PC-9 (cell line): ENCODE results near the gene CDH13. TPM values are rescaled to one million over a fixed set of nuclear protein-coding genes. Genes with fewer than 3 reads are reported as not detected.

Experiments
- BruUV-seq: library from RNA; stranded (reverse); fragments of 400-500 nt; replicated peaks from 2 replicates; lab custom pipeline; 2021; lab: Mats Ljungman, UMichigan
- CTCF ChIA-PET: fragments of 300-600 bp; sonication (Branson Sonifier 250); formaldehyde crosslinking; loops from one replicate; lab custom pipeline; 2022; ENCODE audit warnings: antibody characterized with exemption; lab: Charles Lee
- POLR2A ChIA-PET: fragments of 300-600 bp; sonication (Branson Sonifier 250); formaldehyde crosslinking; loops from one replicate; lab custom pipeline; 2022; ENCODE audit warnings: antibody characterized with exemption; ENCODE audit not compliant: unreplicated experiment; lab: Charles Lee
- DNase-seq, 2 experiments: peaks; one replicate each; pipeline versions ENCODE4 v3.0.0 to v3.0.0-alpha.2; 2015 to 2022; ENCODE audit warnings: mixed read lengths in 1 of 2
- H2AFZ ChIP-seq: fragments of 200-600 bp; sonication (generic); 2 replicates; pipeline ENCODE4 v1.8.1; 2017; ENCODE audit warnings: antibody characterized with exemption
- H3F3A ChIP-seq: fragments of 200-600 bp; sonication (generic); 2 replicates; pipeline ENCODE4 v1.8.1; 2017; ENCODE audit warnings: antibody characterized with exemption, mild to moderate bottlenecking, low read depth; ENCODE audit not compliant: insufficient read depth
- H3K27ac ChIP-seq: fragments of 200-600 bp; sonication (generic); 2 replicates; pipeline ENCODE4 v1.6.1; 2016; ENCODE audit warnings: mixed run types
- H3K27me3 ChIP-seq: fragments of 200-600 bp; sonication (generic); 2 replicates; pipeline ENCODE4 v1.6.1; 2016; ENCODE audit warnings: low read depth, mixed run types; ENCODE audit not compliant: insufficient read depth
- H3K36me3 ChIP-seq: fragments of 200-600 bp; sonication (generic); 2 replicates; pipeline ENCODE4 v1.6.1; 2016; ENCODE audit warnings: low read depth, mixed run types
- H3K4me1 ChIP-seq: fragments of 200-600 bp; sonication (generic); replicated peaks from 2 replicates; pipeline ENCODE4 v1.6.1; 2016; ENCODE audit warnings: mixed run types; ENCODE audit not compliant: insufficient read depth
- H3K4me2 ChIP-seq: fragments of 200-600 bp; sonication (generic); 2 replicates; pipeline ENCODE4 v1.6.1; 2017; ENCODE audit warnings: mixed run types
- H3K4me3 ChIP-seq: fragments of 200-600 bp; sonication (generic); 2 replicates; pipeline ENCODE4 v1.6.1; 2016; ENCODE audit warnings: mixed run types
- H3K79me2 ChIP-seq: fragments of 200-600 bp; sonication (generic); 2 replicates; pipeline ENCODE4 v1.6.1; 2017; ENCODE audit warnings: low read depth, mixed run types
- H3K9me2 ChIP-seq: fragments of 200-600 bp; sonication (generic); 2 replicates; pipeline ENCODE4 v1.8.1; 2017; ENCODE audit warnings: mild to moderate bottlenecking; ENCODE audit not compliant: insufficient read depth
- H3K9me3 ChIP-seq: fragments of 200-600 bp; sonication (generic); 2 replicates; pipeline ENCODE4 v1.8.1; 2016; ENCODE audit warnings: low read depth; ENCODE audit not compliant: insufficient read depth
- H4K20me1 ChIP-seq: fragments of 200-600 bp; sonication (generic); 2 replicates; pipeline ENCODE4 v1.8.1; 2017; ENCODE audit not compliant: insufficient read depth
- EZH2 ChIP-seq: fragments of 200-600 bp; sonication (generic); IDR thresholded peaks from 2 replicates; pipeline ENCODE4 v1.8.0; 2017; ENCODE audit warnings: antibody characterized with exemption, low read depth
- intact Hi-C: fragments of 100-400 bp; cut with micrococcal nuclease; formaldehyde crosslinking; loops from one replicate; pipeline ENCODE4 v1.10.0; 2022; ENCODE audit not compliant: unreplicated experiment
- total RNA-seq: library from RNA; stranded (reverse); gene quantifications from 2 replicates; pipeline ENCODE4 v1.2.3, GENCODE V29; 2021
- TF ChIP-seq, protein P1 (sequence below): fragments of 200-600 bp; sonication (generic); conservative IDR thresholded peaks from 2 replicates; pipeline ENCODE4 v1.6.1; 2017; ENCODE audit warnings: mixed run types, antibody characterized with exemption, mild to moderate bottlenecking, moderate library complexity

The CDH13 gene
- total RNA-seq, 1 experiment from 2014 or later = 0.24 TPM

DNA sequence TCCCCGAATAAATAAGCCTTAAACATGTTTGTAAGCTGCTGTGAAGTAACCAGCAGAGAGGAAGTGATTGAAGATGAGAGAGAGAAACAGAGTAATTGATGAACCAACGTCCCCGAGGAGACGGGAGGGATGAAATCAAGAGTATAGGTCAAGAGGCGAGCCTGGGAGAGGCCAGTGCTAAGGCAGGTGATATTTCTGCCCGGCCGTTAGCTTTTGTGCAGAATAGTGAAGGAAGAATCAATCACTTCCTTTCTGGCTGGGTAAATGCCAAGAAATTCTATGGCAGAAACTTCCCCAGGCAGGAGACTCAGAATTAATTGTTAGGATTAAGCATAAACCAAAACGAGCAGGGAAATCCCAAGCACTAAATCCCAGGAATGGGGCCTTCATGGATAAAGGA lies 273.8 kb downstream of the CDH13 start:
- BruUV-seq = no TSS peak
- H3K27me3 ChIP-seq = peaks cover 18% of the 10 kb centered on the region; the same call in 1 of the 2 replicates

GRCh38 chr16:82911925-82912324 lies 285.2 kb downstream of the CDH13 start:
- no peak overlapping the region for H3K4me3 ChIP-seq
- H3K9me2 ChIP-seq = no peaks in the 10 kb centered on the region
- no peak for DNase-seq
- H3K79me2 ChIP-seq = no peaks in the 10 kb centered on the region
- no peak overlapping the region for H3K27ac ChIP-seq
- CTCF ChIA-PET = no interaction called here
- no peaks in the 10 kb centered on the region for H3K9me3 ChIP-seq
- H2AFZ ChIP-seq = no peak overlapping the region
- no peaks in the 10 kb centered on the region for H3F3A ChIP-seq
- H3K4me2 ChIP-seq = no peak overlapping the region
- H3K4me1 ChIP-seq = no peaks in the 10 kb centered on the region
- H3K36me3 ChIP-seq = no peaks in the 10 kb centered on the region
- no TSS peak for BruUV-seq
- H3K27me3 ChIP-seq = peaks cover 48% of the 10 kb centered on the region
- POLR2A ChIA-PET = no interaction called here
- intact Hi-C loops = no loop called here
- H4K20me1 ChIP-seq = no peaks in the 10 kb centered on the region
- TF ChIP-seq EZH2 = no peak
- TF ChIP-seq, protein P1, sequence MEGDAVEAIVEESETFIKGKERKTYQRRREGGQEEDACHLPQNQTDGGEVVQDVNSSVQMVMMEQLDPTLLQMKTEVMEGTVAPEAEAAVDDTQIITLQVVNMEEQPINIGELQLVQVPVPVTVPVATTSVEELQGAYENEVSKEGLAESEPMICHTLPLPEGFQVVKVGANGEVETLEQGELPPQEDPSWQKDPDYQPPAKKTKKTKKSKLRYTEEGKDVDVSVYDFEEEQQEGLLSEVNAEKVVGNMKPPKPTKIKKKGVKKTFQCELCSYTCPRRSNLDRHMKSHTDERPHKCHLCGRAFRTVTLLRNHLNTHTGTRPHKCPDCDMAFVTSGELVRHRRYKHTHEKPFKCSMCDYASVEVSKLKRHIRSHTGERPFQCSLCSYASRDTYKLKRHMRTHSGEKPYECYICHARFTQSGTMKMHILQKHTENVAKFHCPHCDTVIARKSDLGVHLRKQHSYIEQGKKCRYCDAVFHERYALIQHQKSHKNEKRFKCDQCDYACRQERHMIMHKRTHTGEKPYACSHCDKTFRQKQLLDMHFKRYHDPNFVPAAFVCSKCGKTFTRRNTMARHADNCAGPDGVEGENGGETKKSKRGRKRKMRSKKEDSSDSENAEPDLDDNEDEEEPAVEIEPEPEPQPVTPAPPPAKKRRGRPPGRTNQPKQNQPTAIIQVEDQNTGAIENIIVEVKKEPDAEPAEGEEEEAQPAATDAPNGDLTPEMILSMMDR = no peak

More for the DNA sequence above, 273.8 kb downstream of the CDH13 start:
- DNase-seq = no peak
- no peaks in the 10 kb centered on the region for H3K9me3 ChIP-seq
- intact Hi-C loops = no loop called here
- no peak overlapping the region for H3K27ac ChIP-seq
- CTCF ChIA-PET = no interaction called here
- H3K4me1 ChIP-seq = no peaks in the 10 kb centered on the region
- H4K20me1 ChIP-seq = no peaks in the 10 kb centered on the region
- no peaks in the 10 kb centered on the region for H3K36me3 ChIP-seq
- no peak overlapping the region for H3K4me3 ChIP-seq
- no peaks in the 10 kb centered on the region for H3F3A ChIP-seq
- no peaks in the 10 kb centered on the region for H3K9me2 ChIP-seq
- TF ChIP-seq, protein P1 = no peak
- no peak for TF ChIP-seq EZH2
- no peak overlapping the region for H2AFZ ChIP-seq
- POLR2A ChIA-PET = no interaction called here
- no peaks in the 10 kb centered on the region for H3K79me2 ChIP-seq
- H3K4me2 ChIP-seq = no peak overlapping the region

DNA sequence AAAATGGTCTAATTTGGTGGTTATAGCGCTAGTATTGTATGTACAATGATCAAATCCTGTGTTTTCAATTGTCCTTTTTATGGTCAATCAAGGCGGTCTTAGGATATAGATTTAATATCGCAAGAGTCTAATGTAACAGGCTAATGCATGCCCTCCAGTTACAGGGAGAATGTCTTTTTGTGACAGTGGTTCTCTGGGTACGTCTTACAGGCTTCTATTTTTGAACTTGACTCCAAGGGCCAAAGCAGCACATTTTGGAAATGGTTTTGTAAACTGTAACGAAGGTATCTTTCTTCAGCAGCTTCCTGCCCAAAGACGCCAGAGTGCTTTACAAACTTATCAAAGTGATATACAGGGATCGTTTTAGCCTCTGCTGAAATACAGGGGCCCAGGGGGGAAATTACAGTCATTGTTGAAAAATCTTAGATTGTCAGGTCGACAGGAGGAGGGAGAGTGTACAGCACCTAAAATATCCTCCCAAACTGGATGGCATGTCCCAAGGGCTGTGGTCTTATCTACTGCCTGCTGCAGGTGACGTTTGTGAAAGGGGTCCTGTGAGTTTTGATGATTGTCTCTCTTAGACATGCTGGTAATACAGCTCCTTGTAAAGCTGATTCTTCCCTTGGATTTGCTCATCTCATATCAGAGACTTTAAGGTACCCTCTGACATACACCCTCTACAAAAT lies 288.5 kb downstream of the CDH13 start:
- Histone ChIP-seq H3K79me2 (no peaks in the 10 kb centered on the region), H4K20me1 (no peaks in the 10 kb centered on the region), H3K4me2 (no peak overlapping the region), H2AFZ (no peak overlapping the region), H3K27ac (no peak overlapping the region), H3K9me2 (no peaks in the 10 kb centered on the region), H3K4me1 (no peaks in the 10 kb centered on the region), H3K27me3 (peaks cover 55% of the 10 kb centered on the region), H3K36me3 (no peaks in the 10 kb centered on the region), H3K9me3 (no peaks in the 10 kb centered on the region), H3F3A (no peaks in the 10 kb centered on the region), H3K4me3 (no peak overlapping the region)
- no peak for DNase-seq
- ChIA-PET CTCF (no interaction called here), POLR2A (no interaction called here)
- no TSS peak for BruUV-seq
- no peak for TF ChIP-seq EZH2
- intact Hi-C loops = no loop called here
